ENCODE measurements around the gene EVI2B. TPM values are rescaled to one million over a fixed set of nuclear protein-coding genes. Genes with fewer than 3 reads are reported as not detected.
A peak's percentile ranks its signal among the peaks of the same experiment; 100 is the strongest.

The EVI2B gene
- total RNA-seq, 1 experiment from 2014 or later: not detected

- H3K36me3 Mint-ChIP-seq (ENCODE audit: insufficient read depth in 1 of 3, low read depth in 3 of 3): peaks cover 4 to 49% (median 29%) of the 10 kb centered on the region in 3 experiments; a peak in 6 of 7 replicates
- Histone ChIP-seq H3T11ph (ENCODE audit: low read length) (no peak overlapping the region), H3K4me1 (ENCODE audit: insufficient read depth, low read length) (0 out of 2 replicates have a peak, but pooled peaks cover 3% of the 10 kb centered on the region)
These were observed 44.3 kb downstream of the EVI2B start for GRCh38 chr17:31269578-31269983.

More at GRCh38 chr17:31269578-31269983, 44.3 kb downstream of the EVI2B start:
- Mint-ChIP-seq H3K4me3 (no peak overlapping the region), H3K27ac (peak overlapping the region; percentile 83 to 90 (median 87)), H3K27me3 (ENCODE audit: low read depth) (no peaks in the 10 kb centered on the region), H3K9me3 (no peaks in the 10 kb centered on the region), H3K4me1 (peaks cover 8 to 11% of the 10 kb centered on the region in 2 experiments)
- H2AFZ ChIP-seq (ENCODE audit: low read length): no peak overlapping the region
- no peak overlapping the region for H2BK120ac ChIP-seq (ENCODE audit: low read depth, low read length, poor library complexity, severe bottlenecking)
- no peak overlapping the region for H3K4ac ChIP-seq (ENCODE audit: low read depth, low read length)
- no peak overlapping the region for H3K56ac ChIP-seq (ENCODE audit: insufficient read length, low read depth, low read length)
- H3K79me2 ChIP-seq (ENCODE audit: insufficient read depth, low read length): no peaks in the 10 kb centered on the region
- no peaks in the 10 kb centered on the region for H3K23me2 ChIP-seq (ENCODE audit: insufficient read length, low read depth, low read length, poor library complexity, severe bottlenecking)
- no peak overlapping the region for H2BK20ac ChIP-seq (ENCODE audit: low read depth, low read length, poor library complexity, severe bottlenecking)
- no peak overlapping the region for H2BK12ac ChIP-seq (ENCODE audit: insufficient read length, low read depth, low read length)
- H2BK15ac ChIP-seq (ENCODE audit: low read depth, low read length): no peak overlapping the region
- DNase-seq: peak; percentile 65
- no peak overlapping the region for H2AK5ac ChIP-seq (ENCODE audit: insufficient read length, low read length)
- H4K20me1 ChIP-seq (ENCODE audit: control insufficient read depth, insufficient read depth, insufficient read length): no peaks in the 10 kb centered on the region
- no peaks in the 10 kb centered on the region for H3K27me3 ChIP-seq (ENCODE audit: insufficient read depth, low read length)
- H3K27ac ChIP-seq (ENCODE audit: insufficient read length, low read depth, low read length): peak overlapping the region; percentile 68
- H3K79me1 ChIP-seq (ENCODE audit: insufficient read depth, low read depth, low read length, poor library complexity, severe bottlenecking): no peaks in the 10 kb centered on the region
- TF ChIP-seq, protein P1, sequence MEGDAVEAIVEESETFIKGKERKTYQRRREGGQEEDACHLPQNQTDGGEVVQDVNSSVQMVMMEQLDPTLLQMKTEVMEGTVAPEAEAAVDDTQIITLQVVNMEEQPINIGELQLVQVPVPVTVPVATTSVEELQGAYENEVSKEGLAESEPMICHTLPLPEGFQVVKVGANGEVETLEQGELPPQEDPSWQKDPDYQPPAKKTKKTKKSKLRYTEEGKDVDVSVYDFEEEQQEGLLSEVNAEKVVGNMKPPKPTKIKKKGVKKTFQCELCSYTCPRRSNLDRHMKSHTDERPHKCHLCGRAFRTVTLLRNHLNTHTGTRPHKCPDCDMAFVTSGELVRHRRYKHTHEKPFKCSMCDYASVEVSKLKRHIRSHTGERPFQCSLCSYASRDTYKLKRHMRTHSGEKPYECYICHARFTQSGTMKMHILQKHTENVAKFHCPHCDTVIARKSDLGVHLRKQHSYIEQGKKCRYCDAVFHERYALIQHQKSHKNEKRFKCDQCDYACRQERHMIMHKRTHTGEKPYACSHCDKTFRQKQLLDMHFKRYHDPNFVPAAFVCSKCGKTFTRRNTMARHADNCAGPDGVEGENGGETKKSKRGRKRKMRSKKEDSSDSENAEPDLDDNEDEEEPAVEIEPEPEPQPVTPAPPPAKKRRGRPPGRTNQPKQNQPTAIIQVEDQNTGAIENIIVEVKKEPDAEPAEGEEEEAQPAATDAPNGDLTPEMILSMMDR (conservative IDR thresholded peaks at IDR 0.05): no peak
- no peak overlapping the region for H3K4me2 ChIP-seq (ENCODE audit: insufficient read depth, insufficient read length, low read length)
- no peak overlapping the region for H2BK5ac ChIP-seq (ENCODE audit: insufficient read length, low read length)
- no peaks in the 10 kb centered on the region for H3K9me3 ChIP-seq (ENCODE audit: control insufficient read depth, low read depth, low read length)
- no peak overlapping the region for H3K23ac ChIP-seq (ENCODE audit: insufficient read length, low read depth, low read length)
- no peak overlapping the region for H3K18ac ChIP-seq (ENCODE audit: insufficient read length, low read depth, low read length)
- no peak overlapping the region for H3K9ac ChIP-seq (ENCODE audit: extremely low read depth, insufficient read length, low read length)
- no peak overlapping the region for H4K91ac ChIP-seq (ENCODE audit: insufficient read length, low read depth, low read length)
- H4K8ac ChIP-seq (replicated peaks; ENCODE audit: insufficient read length, low read depth, low read length): no peak overlapping the region
- no peak overlapping the region for H3K14ac ChIP-seq (ENCODE audit: insufficient read depth, low read length)
- H4K5ac ChIP-seq (ENCODE audit: insufficient read length, low read depth, low read length): no peak overlapping the region
- no CpG with 5 or more reads among the region's 1 CpG for WGBS (ENCODE audit: extremely low coverage, insufficient read length, low lambda C conversion rate)
